Colonic mucosa (tissue), 4 donors: Measurements from ENCODE around the gene AZI2. TPM values are rescaled to one million over a fixed set of nuclear protein-coding genes. Genes with fewer than 3 reads are reported as not detected.

Experiments used
- DNase-seq: peaks from one replicate; pipeline ENCODE4 v3.0.0-alpha.2; 2020
- H3K27ac ChIP-seq: fragments of 200-600 bp; one replicate; pipeline ENCODE4 v1.8.0; 2021
- H3K27me3 ChIP-seq: fragments of 200-600 bp; one replicate; pipeline ENCODE4 v1.8.0; 2021
- H3K36me3 ChIP-seq: fragments of 200-600 bp; one replicate; pipeline ENCODE4 v1.8.0; 2021
- H3K4me1 ChIP-seq: fragments of 200-600 bp; one replicate; pipeline ENCODE4 v1.8.0; 2021; ENCODE audit warnings: mild to moderate bottlenecking
- H3K4me3 ChIP-seq: fragments of 200-600 bp; one replicate; pipeline ENCODE4 v1.8.0; 2021
- H3K9ac ChIP-seq, 2 donors: one replicate each; pipeline ENCODE4 v1.7.0; 2013; ENCODE audit warnings: control low read depth in 2 of 2, low read depth in 2 of 2, low read length in 2 of 2
- H3K9me3 ChIP-seq: fragments of 200-600 bp; one replicate; pipeline ENCODE4 v1.8.0; 2021
- intact Hi-C: fragments of 100-400 bp; cut with DNase I; formaldehyde crosslinking; loops from one replicate; pipeline ENCODE4 v1.14.1; 2022
- total RNA-seq, 2 donors: library from RNA; stranded (reverse); fragmentation: NEBNext Ultra II Directional in 1 of 2; extraction: Animal tissue kit (Norgen Biotek cat#: 25700) in 1 of 2; gene quantifications; one replicate each; pipeline ENCODE4 v1.2.1, GENCODE V29; 2021
- TF ChIP-seq, protein P1 (sequence below): fragments of 200-600 bp; IDR thresholded peaks from one replicate; pipeline ENCODE4 v1.8.0; 2022; ENCODE audit warnings: antibody characterized with exemption, mild to moderate bottlenecking
- donor health status: healthy.
- donor health status: DM: no; HTN: no; CAD: no.
- donor health status: DM: no; HTN: no; CAD: no.

AZI2 gene, protein sequence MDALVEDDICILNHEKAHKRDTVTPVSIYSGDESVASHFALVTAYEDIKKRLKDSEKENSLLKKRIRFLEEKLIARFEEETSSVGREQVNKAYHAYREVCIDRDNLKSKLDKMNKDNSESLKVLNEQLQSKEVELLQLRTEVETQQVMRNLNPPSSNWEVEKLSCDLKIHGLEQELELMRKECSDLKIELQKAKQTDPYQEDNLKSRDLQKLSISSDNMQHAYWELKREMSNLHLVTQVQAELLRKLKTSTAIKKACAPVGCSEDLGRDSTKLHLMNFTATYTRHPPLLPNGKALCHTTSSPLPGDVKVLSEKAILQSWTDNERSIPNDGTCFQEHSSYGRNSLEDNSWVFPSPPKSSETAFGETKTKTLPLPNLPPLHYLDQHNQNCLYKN
- 10 to 100 TPM; 31.9 to 47.0 TPM for total RNA-seq

DNA sequence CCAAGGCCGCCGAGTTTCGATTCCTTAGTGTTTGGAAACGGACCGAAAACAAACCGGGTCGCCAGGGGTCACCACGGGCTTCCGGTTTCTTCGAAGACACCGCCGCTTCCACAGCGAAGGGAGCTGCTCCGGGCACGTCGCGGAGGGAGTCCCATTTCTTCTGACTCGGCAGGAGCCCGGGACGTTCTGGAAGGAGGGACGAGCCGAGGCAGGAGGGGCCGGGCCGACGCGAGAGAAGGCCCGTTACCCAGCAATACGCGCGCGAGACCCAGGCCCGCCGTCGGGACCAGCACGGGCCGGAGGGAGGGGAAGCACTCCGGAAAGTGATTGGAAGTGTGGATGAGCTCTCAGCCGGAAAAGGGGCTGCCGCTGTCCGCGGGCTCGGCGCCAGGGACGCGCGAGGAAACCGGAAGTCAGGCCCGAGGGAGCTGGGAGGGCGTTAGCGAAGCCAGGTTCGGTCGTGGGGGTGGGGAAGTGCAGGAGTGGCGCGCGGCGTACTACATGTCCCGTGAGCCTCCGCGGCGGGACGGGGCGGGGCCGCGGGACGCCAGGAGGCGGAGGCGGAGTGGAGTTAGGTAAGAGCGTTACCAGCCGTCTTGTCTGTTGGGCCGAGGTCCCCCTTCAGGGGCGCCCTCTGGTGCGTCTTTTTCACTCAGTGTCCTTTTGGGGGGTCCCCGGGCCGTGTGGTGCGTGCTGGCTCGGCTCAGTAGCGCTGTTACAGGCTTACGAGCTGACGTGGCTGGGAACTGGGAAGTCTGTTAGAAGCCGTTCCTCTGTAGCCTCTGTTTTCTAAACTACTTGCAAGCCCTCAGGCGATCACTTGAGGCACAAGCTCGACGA is at the start of gene AZI2, which contains the start of gene ZCWPW2:
Gene AZI2 (minus strand): TSS at position 196 of the 840 bp plus-strand sequence. CDS start 8,207 bp downstream, outside the sequence.
Gene ZCWPW2 (plus strand): TSS at position 93 of the 840 bp plus-strand sequence. CDS start 64,348 bp downstream, outside the sequence.
- Histone ChIP-seq H3K4me1 (peaks cover 3% of the 10 kb centered on the region), H3K9me3 (no peaks in the 10 kb centered on the region), H3K4me3 (peak within 1 kb of the TSS; percentile 85), H3K36me3 (no peaks in the 10 kb centered on the region), H3K27ac (peak within 1 kb of the TSS; percentile 99), H3K27me3 (no peaks in the 10 kb centered on the region), H3K9ac (peak within 1 kb of the TSS; percentile 92 to 95)
- intact Hi-C loops = no loop called here
- peak; percentile 97 for DNase-seq
- TF ChIP-seq, protein P1, sequence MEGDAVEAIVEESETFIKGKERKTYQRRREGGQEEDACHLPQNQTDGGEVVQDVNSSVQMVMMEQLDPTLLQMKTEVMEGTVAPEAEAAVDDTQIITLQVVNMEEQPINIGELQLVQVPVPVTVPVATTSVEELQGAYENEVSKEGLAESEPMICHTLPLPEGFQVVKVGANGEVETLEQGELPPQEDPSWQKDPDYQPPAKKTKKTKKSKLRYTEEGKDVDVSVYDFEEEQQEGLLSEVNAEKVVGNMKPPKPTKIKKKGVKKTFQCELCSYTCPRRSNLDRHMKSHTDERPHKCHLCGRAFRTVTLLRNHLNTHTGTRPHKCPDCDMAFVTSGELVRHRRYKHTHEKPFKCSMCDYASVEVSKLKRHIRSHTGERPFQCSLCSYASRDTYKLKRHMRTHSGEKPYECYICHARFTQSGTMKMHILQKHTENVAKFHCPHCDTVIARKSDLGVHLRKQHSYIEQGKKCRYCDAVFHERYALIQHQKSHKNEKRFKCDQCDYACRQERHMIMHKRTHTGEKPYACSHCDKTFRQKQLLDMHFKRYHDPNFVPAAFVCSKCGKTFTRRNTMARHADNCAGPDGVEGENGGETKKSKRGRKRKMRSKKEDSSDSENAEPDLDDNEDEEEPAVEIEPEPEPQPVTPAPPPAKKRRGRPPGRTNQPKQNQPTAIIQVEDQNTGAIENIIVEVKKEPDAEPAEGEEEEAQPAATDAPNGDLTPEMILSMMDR = no peak

DNA sequence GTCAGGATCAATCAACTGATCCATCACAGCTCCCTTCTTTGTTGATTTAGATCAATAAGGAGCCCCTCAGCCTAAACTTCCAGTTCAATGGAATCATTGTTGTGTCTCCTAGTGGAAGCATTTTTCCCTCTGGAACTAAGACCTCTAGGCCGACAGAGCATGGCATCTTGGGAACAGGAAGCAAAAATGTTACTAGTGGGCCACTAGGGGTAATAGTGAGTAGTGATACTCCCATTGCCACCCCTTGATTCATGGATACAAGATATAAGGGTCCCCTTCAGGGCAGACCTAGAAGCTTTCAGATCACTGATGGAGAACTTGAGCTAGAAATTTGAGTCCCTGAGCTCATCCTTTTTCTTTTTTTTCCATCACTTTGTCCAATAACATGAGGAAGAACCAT is 40.4 kb upstream of the AZI2 start:
- Histone ChIP-seq H3K9ac (no peak overlapping the region), H3K27me3 (no peaks in the 10 kb centered on the region), H3K4me3 (no peak overlapping the region), H3K4me1 (no peaks in the 10 kb centered on the region), H3K9me3 (no peaks in the 10 kb centered on the region), H3K36me3 (no peaks in the 10 kb centered on the region), H3K27ac (no peak overlapping the region)
- no peak for DNase-seq
- TF ChIP-seq, protein P1 = no peak
- intact Hi-C loops = no loop called here

DNA sequence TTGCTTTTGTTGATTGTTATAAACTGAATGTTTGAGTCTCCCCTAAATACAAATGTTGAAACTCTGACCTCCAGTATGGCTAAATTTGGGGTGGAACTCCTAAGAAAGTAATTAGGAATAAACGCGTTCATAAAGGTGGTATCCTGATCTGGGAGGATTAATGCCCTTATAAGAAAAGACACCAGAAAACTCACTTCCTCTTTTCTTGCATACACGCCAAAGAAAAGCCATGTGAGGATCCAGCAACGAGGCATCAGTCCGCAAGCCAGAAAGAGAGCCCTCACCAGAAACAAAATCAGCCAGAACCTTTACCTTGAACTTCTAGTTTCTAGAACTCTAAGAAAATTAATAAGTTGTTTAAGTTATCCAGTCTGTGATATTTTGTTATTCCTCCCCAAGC is 37.4 kb upstream of the AZI2 start:
- no peaks in the 10 kb centered on the region for H3K27me3 ChIP-seq
- H3K36me3 ChIP-seq = no peaks in the 10 kb centered on the region
- no peaks in the 10 kb centered on the region for H3K9me3 ChIP-seq
- no peak for DNase-seq
- no peak overlapping the region for H3K9ac ChIP-seq
- H3K4me3 ChIP-seq = no peak overlapping the region
- H3K4me1 ChIP-seq = no peaks in the 10 kb centered on the region
- H3K27ac ChIP-seq = no peak overlapping the region
- TF ChIP-seq, protein P1 = no peak
- intact Hi-C loops = no loop called here

DNA sequence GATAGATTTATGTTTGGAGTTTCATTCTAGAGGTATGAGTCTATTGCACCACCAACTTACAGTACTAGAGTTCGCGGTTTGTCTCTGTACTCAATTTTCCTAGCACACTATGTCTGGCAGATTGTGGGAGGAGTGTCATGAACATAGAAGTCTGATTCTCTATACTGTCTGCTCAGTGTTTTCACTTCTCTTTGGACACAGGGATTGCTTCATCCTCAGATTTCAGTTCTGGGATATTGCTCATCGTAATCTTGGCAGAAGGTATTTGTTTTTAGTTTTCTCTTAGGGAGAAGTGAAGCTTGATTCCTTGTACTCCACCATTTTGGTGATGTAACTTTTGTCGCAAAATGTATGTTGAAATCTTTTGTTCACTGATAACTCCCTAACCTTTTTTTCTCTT is 27.8 kb upstream of the AZI2 start:
- H3K9ac ChIP-seq = no peak overlapping the region
- no peaks in the 10 kb centered on the region for H3K4me1 ChIP-seq
- H3K27me3 ChIP-seq = no peaks in the 10 kb centered on the region
- H3K4me3 ChIP-seq = no peak overlapping the region
- H3K36me3 ChIP-seq = no peaks in the 10 kb centered on the region
- no peak for DNase-seq
- H3K27ac ChIP-seq = no peak overlapping the region
- TF ChIP-seq, protein P1 = no peak
- H3K9me3 ChIP-seq = no peaks in the 10 kb centered on the region
- intact Hi-C loops = no loop called here

DNA sequence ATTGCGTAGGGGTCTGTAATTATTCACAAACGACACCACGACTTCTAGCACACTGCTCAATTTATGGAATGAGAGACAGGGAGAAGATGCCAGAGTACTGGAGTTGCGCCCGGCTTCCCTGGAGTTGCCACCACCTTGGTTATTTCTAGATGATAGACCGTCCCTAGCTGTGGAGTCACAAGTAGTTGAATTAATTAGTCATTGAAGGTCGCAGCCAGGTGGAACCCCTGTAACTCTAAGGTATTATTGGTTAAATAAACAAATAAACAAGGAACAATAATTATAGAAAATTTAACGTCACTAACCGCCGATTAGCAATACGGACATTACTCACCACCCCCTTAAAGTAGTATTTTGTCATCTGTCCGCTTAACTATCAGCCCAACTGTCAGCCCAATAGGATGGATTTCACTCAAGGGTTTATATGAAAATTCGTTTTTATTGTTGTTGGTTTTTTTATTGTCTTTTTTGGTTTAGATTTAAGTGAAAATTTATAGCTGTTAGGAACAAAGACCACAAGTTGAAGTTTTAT is 911 bp upstream of the AZI2 start:
- H3K9ac ChIP-seq = peak overlapping the region; percentile 92 to 95
- DNase-seq = no peak
- H3K4me1 ChIP-seq = peaks cover 3% of the 10 kb centered on the region
- peak overlapping the region; percentile 99 for H3K27ac ChIP-seq
- no peaks in the 10 kb centered on the region for H3K27me3 ChIP-seq
- intact Hi-C loops = no loop called here
- H3K9me3 ChIP-seq = no peaks in the 10 kb centered on the region
- peak overlapping the region; percentile 85 for H3K4me3 ChIP-seq
- no peaks in the 10 kb centered on the region for H3K36me3 ChIP-seq
- TF ChIP-seq, protein P1 = no peak
